SK-N-SH (cell line): ENCODE measurements around the gene QSOX2.

Experiments
- CTCF ChIP-seq: fragments of 200-600 bp; sonication (generic); IDR thresholded peaks from 2 replicates; pipeline ENCODE4 v1.6.1; 2017; ENCODE audit warnings: antibody characterized with exemption, mild to moderate bottlenecking, moderate library complexity
- ELF1 ChIP-seq: IDR thresholded peaks from 2 replicates; pipeline ENCODE4 v1.4.0; 2012
- EZH2phosphoT487 ChIP-seq: fragments of 200-600 bp; sonication (generic); IDR thresholded peaks from 2 replicates; pipeline ENCODE4 v1.6.1; 2017; ENCODE audit warnings: low read depth, mixed run types, mild to moderate bottlenecking, antibody characterized with exemption, moderate library complexity, borderline replicate concordance
- JUND ChIP-seq: IDR thresholded peaks from 2 replicates; pipeline ENCODE4 v1.4.0; 2012
- MAX ChIP-seq: IDR thresholded peaks from 2 replicates; pipeline ENCODE4 v1.4.0; 2012; ENCODE audit warnings: low read depth
- NFIC ChIP-seq: IDR thresholded peaks from 2 replicates; pipeline ENCODE4 v1.4.0; 2012; ENCODE audit warnings: borderline replicate concordance
- POLR2AphosphoS5 ChIP-seq: IDR thresholded peaks from 2 replicates; pipeline ENCODE4 v1.6.1; 2012; ENCODE audit warnings: low read depth, low read length
- RAD21 ChIP-seq: IDR thresholded peaks from 2 replicates; pipeline ENCODE4 v1.6.1; 2012; ENCODE audit warnings: mild to moderate bottlenecking, low read length
- REST ChIP-seq: IDR thresholded peaks from 2 replicates; pipeline ENCODE4 v1.6.1; 2012; ENCODE audit warnings: mild to moderate bottlenecking, low read depth, low read length, moderate library complexity
- RFX5 ChIP-seq: IDR thresholded peaks from 2 replicates; pipeline ENCODE4 v1.6.1; 2012; ENCODE audit warnings: mild to moderate bottlenecking, improper control_type of control experiment, low read length
- TAF1 ChIP-seq: IDR thresholded peaks from 2 replicates; pipeline ENCODE4 v1.6.1; 2012; ENCODE audit warnings: low read depth, mild to moderate bottlenecking, low read length, moderate library complexity, borderline replicate concordance
- TCF12 ChIP-seq: IDR thresholded peaks from 2 replicates; pipeline ENCODE4 v1.4.0; 2012
- TEAD4 ChIP-seq: IDR thresholded peaks from 2 replicates; pipeline ENCODE4 v1.4.0; 2012; ENCODE audit warnings: mild to moderate bottlenecking, borderline replicate concordance; ENCODE audit not compliant: insufficient read depth

GRCh38 chr9:136179101-136179616 lies 66.5 kb downstream of the QSOX2 start:
- no peak for TF ChIP-seq EZH2phosphoT487
- no peak for TF ChIP-seq CTCF
- no peak for TF ChIP-seq RAD21
- no peak for TF ChIP-seq TAF1
- TF ChIP-seq POLR2AphosphoS5 = no peak
- TF ChIP-seq TCF12 = no peak
- no peak for TF ChIP-seq TEAD4
- TF ChIP-seq RFX5 = no peak
- no peak for TF ChIP-seq REST
- no peak for TF ChIP-seq MAX
- TF ChIP-seq ELF1 = no peak
- no peak for TF ChIP-seq JUND
- TF ChIP-seq NFIC = no peak
